KMS-11 (cell line): ENCODE results near the gene CA5B.
A peak's percentile ranks its signal among the peaks of the same experiment; 100 is the strongest.

ENCODE experiments used
- H2AFZ ChIP-seq: fragments of 200-600 bp; sonication (generic); 2 replicates; pipeline ENCODE4 v1.6.1; 2016; ENCODE audit warnings: antibody characterized with exemption, mixed run types, low read depth
- H3K27ac ChIP-seq: fragments of 200-600 bp; sonication (generic); 2 replicates; pipeline ENCODE4 v1.6.1; 2016; ENCODE audit warnings: mild to moderate bottlenecking, mixed run types
- H3K27me3 ChIP-seq: fragments of 200-600 bp; sonication (generic); 2 replicates; pipeline ENCODE4 v1.6.1; 2017; ENCODE audit warnings: mild to moderate bottlenecking, low read depth, mixed run types, moderate library complexity; ENCODE audit not compliant: insufficient read depth
- H3K36me3 ChIP-seq: fragments of 200-600 bp; sonication (generic); 2 replicates; pipeline ENCODE4 v1.6.1; 2017; ENCODE audit warnings: mild to moderate bottlenecking, mixed run types; ENCODE audit not compliant: insufficient read depth
- H3K4me1 ChIP-seq: fragments of 200-600 bp; sonication (generic); 2 replicates; pipeline ENCODE4 v1.6.1; 2016; ENCODE audit warnings: mild to moderate bottlenecking, low read depth, mixed run types; ENCODE audit not compliant: poor library complexity, severe bottlenecking
- H3K4me2 ChIP-seq: fragments of 200-600 bp; sonication (generic); 2 replicates; pipeline ENCODE4 v1.7.0; 2016; ENCODE audit warnings: mild to moderate bottlenecking, mixed run types
- H3K4me3 ChIP-seq: fragments of 200-600 bp; sonication (generic); IDR thresholded peaks from 2 replicates; pipeline ENCODE4 v1.6.1; 2017; ENCODE audit warnings: low read depth, low read length, mixed read lengths; ENCODE audit not compliant: insufficient read depth
- H3K79me2 ChIP-seq: fragments of 200-600 bp; sonication (generic); 2 replicates; pipeline ENCODE4 v1.6.1; 2016; ENCODE audit warnings: low read depth, mixed run types; ENCODE audit not compliant: insufficient read depth
- H3K9ac ChIP-seq: fragments of 200-600 bp; sonication (generic); 2 replicates; pipeline ENCODE4 v1.6.1; 2016; ENCODE audit warnings: mild to moderate bottlenecking, mixed run types
- H4K20me1 ChIP-seq: fragments of 200-600 bp; sonication (generic); 2 replicates; pipeline ENCODE4 v1.6.1; 2016; ENCODE audit warnings: mild to moderate bottlenecking, mixed run types; ENCODE audit not compliant: insufficient read depth
- CTCF ChIP-seq: fragments of 200-600 bp; sonication (generic); conservative IDR thresholded peaks from 2 replicates; pipeline ENCODE4 v1.6.1; 2017; ENCODE audit warnings: low read depth, mild to moderate bottlenecking, antibody characterized with exemption, low read length, moderate library complexity, mixed read lengths

Gene CA5B

DNA sequence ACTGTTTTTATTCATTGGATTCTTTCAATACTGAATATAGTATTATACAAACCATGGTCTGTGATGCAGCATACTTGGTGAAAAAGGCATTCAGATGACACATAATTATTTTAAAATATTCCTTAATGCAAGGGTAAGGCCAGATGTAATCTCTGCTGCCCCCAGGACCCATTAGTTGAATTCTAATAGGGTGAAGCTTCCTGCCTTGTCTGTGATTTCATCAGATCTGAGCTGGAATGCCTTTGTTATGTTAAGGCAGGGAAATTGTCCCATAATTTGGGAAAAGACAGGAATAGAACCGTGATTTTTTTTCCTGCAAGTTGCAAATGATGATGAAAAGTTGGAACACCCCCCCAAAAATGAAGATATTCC, 78.4 kb downstream of the CA5B start:
- H3K9ac ChIP-seq: no peak overlapping the region
- H2AFZ ChIP-seq: no peak overlapping the region
- H4K20me1 ChIP-seq: no peaks in the 10 kb centered on the region
- peaks cover 18% of the 10 kb centered on the region for H3K4me1 ChIP-seq
- H3K4me2 ChIP-seq: peak overlapping the region; percentile 50
- H3K27me3 ChIP-seq: no peaks in the 10 kb centered on the region
- no peaks in the 10 kb centered on the region for H3K79me2 ChIP-seq
- peak overlapping the region; percentile 23; the same call in 1 of the 2 replicates for H3K27ac ChIP-seq
- H3K4me3 ChIP-seq: no peak overlapping the region
- TF ChIP-seq CTCF: no peak; the same call in none of the 2 replicates
- H3K36me3 ChIP-seq: no peaks in the 10 kb centered on the region

DNA sequence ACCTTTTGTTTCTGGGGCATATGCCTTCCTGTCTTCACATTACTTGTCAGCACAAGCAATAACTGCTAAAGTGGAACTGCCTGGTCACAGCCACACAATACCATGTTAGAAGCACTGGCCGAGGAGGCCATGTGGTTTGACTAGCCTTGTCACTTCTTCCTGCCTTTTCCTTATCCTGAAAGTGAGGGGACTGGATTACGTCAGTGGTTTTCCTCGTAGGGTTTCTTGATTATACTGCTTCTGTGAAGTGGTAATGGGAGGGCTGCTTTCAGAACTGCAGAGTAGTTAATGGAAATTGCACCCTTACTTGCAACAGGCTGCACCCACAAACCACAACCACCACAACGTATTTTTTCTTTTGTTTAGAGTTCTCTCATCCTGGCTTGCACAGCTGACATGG, 78.8 kb downstream of the CA5B start:
- H4K20me1 ChIP-seq: no peaks in the 10 kb centered on the region
- H3K4me3 ChIP-seq: no peak overlapping the region
- no peak for TF ChIP-seq CTCF
- H3K79me2 ChIP-seq: no peaks in the 10 kb centered on the region
- no peaks in the 10 kb centered on the region for H3K27me3 ChIP-seq
- peaks cover 18% of the 10 kb centered on the region for H3K4me1 ChIP-seq
- H2AFZ ChIP-seq: no peak overlapping the region
- H3K27ac ChIP-seq: peak overlapping the region; percentile 23; the same call in 1 of the 2 replicates
- peak overlapping the region; percentile 50 for H3K4me2 ChIP-seq
- H3K9ac ChIP-seq: no peak overlapping the region
- H3K36me3 ChIP-seq: no peaks in the 10 kb centered on the region

DNA sequence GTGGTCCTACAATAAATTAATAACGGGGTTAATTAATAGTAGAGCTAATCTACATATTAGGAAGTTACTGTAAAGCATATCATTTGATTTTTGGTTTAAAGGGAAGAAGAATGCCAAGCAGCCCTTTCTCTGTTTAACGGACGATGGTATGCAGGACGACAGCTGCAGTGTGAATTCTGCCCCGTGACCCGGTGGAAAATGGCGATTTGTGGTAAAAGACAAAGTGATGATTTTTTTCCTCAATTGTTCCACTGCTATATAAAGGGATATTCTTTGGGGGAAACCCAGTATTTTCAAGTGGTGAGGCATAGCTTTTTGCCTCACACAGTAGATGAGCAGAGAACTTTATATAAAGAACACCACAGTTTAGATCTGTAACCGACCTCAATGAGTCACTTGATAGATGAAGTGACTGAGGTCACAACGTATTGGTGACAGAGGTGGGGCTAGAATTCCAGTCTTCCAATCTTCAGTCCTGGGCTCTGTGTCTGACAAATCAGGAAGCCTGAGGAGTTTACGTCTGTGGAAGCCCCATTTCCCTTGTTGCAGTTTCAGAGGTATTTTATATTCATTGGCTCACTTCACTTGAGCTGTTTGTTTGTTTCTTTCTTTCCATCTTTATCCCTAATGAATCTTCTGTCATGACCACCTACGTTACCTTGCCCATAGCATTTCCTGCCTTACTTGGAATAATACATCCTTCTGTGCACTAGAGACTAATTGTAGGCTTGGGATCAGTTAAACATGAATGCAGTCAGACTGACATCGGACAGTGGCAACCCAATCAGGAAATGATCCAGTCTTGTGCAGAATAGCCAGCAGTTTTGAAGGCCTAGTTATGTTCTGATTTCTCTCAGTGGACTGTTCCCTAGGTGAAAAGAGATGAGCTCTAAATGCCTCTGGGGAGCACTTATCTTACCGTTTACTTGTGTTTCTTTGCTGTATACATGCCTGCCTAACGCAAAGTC, 82.3 kb downstream of the CA5B start:
- Histone ChIP-seq H2AFZ (no peak overlapping the region), H4K20me1 (no peaks in the 10 kb centered on the region), H3K36me3 (no peaks in the 10 kb centered on the region), H3K4me2 (no peak overlapping the region), H3K79me2 (no peaks in the 10 kb centered on the region), H3K4me3 (no peak overlapping the region), H3K9ac (no peak overlapping the region), H3K27ac (no peak overlapping the region), H3K4me1 (peaks cover 18% of the 10 kb centered on the region), H3K27me3 (no peaks in the 10 kb centered on the region)
- TF ChIP-seq CTCF: no peak

DNA sequence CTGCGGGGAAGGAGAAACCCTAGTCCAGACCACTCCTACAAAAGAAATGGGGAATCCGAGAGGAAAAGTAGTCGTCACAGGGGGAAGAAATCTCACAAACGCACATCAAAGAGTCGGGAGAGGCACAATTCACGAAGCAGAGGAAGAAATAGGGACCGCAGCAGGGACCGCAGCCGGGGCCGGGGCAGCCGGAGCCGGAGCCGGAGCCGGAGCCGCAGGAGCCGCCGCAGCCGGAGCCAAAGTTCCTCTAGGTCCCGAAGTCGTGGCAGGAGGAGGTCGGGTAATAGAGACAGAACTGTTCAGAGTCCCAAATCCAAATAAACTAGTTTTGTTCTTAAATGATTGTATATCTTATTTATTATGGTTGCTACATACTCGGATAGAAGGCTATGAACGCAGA, 84.9 kb downstream of the CA5B start:
- Histone ChIP-seq H4K20me1 (no peaks in the 10 kb centered on the region), H2AFZ (no peak overlapping the region), H3K27ac (no peak overlapping the region), H3K4me1 (no peaks in the 10 kb centered on the region), H3K36me3 (no peaks in the 10 kb centered on the region), H3K9ac (no peak overlapping the region), H3K4me3 (no peak overlapping the region), H3K4me2 (no peak overlapping the region), H3K79me2 (no peaks in the 10 kb centered on the region), H3K27me3 (no peaks in the 10 kb centered on the region)
- TF ChIP-seq CTCF: no peak
